ENCODE data around the gene FAM168A.

FAM168A gene

GRCh38 chr11:73404506-73405145 is 193.3 kb downstream of the FAM168A start:
- in situ Hi-C loops (cut with MboI; ENCODE audit: low sequenced_read_pairs), result no loop called here

- in situ Hi-C loops (cut with MboI; ENCODE audit: low sequenced_read_pairs), result no loop called here
These were observed 193.9 kb downstream of the FAM168A start for GRCh38 chr11:73404048-73404447.

GRCh38 chr11:73403541-73403940 is 194.4 kb downstream of the FAM168A start:
- in situ Hi-C loops (cut with MboI; ENCODE audit: low sequenced_read_pairs), result no loop called here

- in situ Hi-C loops (cut with MboI; ENCODE audit: low sequenced_read_pairs), result no loop called here
These were observed 195.1 kb downstream of the FAM168A start for GRCh38 chr11:73402834-73403185.

GRCh38 chr11:73401924-73402833 is 195.7 kb downstream of the FAM168A start:
- in situ Hi-C loops (cut with MboI; ENCODE audit: low sequenced_read_pairs), result no loop called here

GRCh38 chr11:73401217-73401923 is 196.5 kb downstream of the FAM168A start:
- in situ Hi-C loops (cut with MboI; ENCODE audit: low sequenced_read_pairs), result no loop called here

GRCh38 chr11:73400293-73400692 is 197.6 kb downstream of the FAM168A start:
- in situ Hi-C loops (cut with MboI; ENCODE audit: low sequenced_read_pairs), result no loop called here

GRCh38 chr11:73399636-73400035 is 198.3 kb downstream of the FAM168A start:
- in situ Hi-C loops (cut with MboI; ENCODE audit: low sequenced_read_pairs), result no loop called here

GRCh38 chr11:73399159-73399590 is 198.7 kb downstream of the FAM168A start:
- in situ Hi-C loops (cut with MboI; ENCODE audit: low sequenced_read_pairs), result no loop called here

GRCh38 chr11:73398721-73399120 is 199.2 kb downstream of the FAM168A start:
- in situ Hi-C loops (cut with MboI; ENCODE audit: low sequenced_read_pairs), result no loop called here

- in situ Hi-C loops (cut with MboI; ENCODE audit: low sequenced_read_pairs), result no loop called here
These were observed 199.8 kb downstream of the FAM168A start for GRCh38 chr11:73398132-73398526.

GRCh38 chr11:73397468-73398131 is 200.3 kb downstream of the FAM168A start:
- in situ Hi-C loops (cut with MboI; ENCODE audit: low sequenced_read_pairs), result no loop called here

- in situ Hi-C loops (cut with MboI; ENCODE audit: low sequenced_read_pairs), result no loop called here
These were observed 200.9 kb downstream of the FAM168A start for GRCh38 chr11:73396985-73397384.

GRCh38 chr11:73396251-73396930 is 201.5 kb downstream of the FAM168A start:
- in situ Hi-C loops (cut with MboI; ENCODE audit: low sequenced_read_pairs), result no loop called here

- in situ Hi-C loops (cut with MboI; ENCODE audit: low sequenced_read_pairs), result no loop called here
These were observed 202.4 kb downstream of the FAM168A start for GRCh38 chr11:73395297-73396208.

- in situ Hi-C loops (cut with MboI; ENCODE audit: low sequenced_read_pairs), result no loop called here
These were observed 203.3 kb downstream of the FAM168A start for GRCh38 chr11:73394416-73395296.

GRCh38 chr11:73393479-73394415 is 204.2 kb downstream of the FAM168A start:
- in situ Hi-C loops (cut with MboI; ENCODE audit: low sequenced_read_pairs), result no loop called here
